PC-9 (cell line): ENCODE results near the gene GOLGA3.

Experiments
- CTCF ChIP-seq: fragments of 200-600 bp; sonication (generic); conservative IDR thresholded peaks from 2 replicates; pipeline ENCODE4 v1.6.1; 2017; ENCODE audit warnings: mixed run types, antibody characterized with exemption, mild to moderate bottlenecking, moderate library complexity
- EZH2 ChIP-seq: fragments of 200-600 bp; sonication (generic); IDR thresholded peaks from 2 replicates; pipeline ENCODE4 v1.8.0; 2017; ENCODE audit warnings: antibody characterized with exemption, low read depth

- no peak for TF ChIP-seq CTCF
- TF ChIP-seq EZH2, result no peak
These were observed 91.8 kb downstream of the GOLGA3 start for GRCh38 chr12:132736913-132737312.
